PC-3 (cell line): ENCODE measurements around the gene IRGQ. TPM values are rescaled to one million over a fixed set of nuclear protein-coding genes. Genes with fewer than 3 reads are reported as not detected.
"Not testable (repeated sequence)": the region's sequence is repeated elsewhere in the genome, so short reads cannot be mapped to it uniquely, and the experiment has no call there.

Source experiments
- ATAC-seq: fragments of 200-7000 bp; cut with Tn5 transposase; 2 replicates; pipeline ENCODE4 v1.9.1; 2020; ENCODE audit warnings: mild to moderate bottlenecking, moderate library complexity
- BruUV-seq: library from RNA; stranded (reverse); fragments of 400-500 nt; replicated peaks from 2 replicates; lab custom pipeline; 2021; lab: Mats Ljungman, UMichigan
- CTCF ChIA-PET: fragments of 300-600 bp; sonication (Branson Sonifier 250); formaldehyde crosslinking; loops from one replicate; lab custom pipeline; 2022; ENCODE audit warnings: antibody characterized with exemption; lab: Charles Lee
- POLR2A ChIA-PET: fragments of 300-600 bp; sonication (Branson Sonifier 250); formaldehyde crosslinking; loops from one replicate; lab custom pipeline; 2022; ENCODE audit warnings: antibody characterized with exemption; ENCODE audit not compliant: unreplicated experiment; lab: Charles Lee
- DNase-seq: peaks from one replicate; pipeline ENCODE4 v3.0.0-alpha.2; 2015
- H2AFZ ChIP-seq: fragments of 300-600 bp; sonication (generic); 2 replicates; pipeline ENCODE4 v1.6.0; 2016; ENCODE audit warnings: antibody characterized with exemption, low read length
- H3F3A ChIP-seq: fragments of 300-600 bp; sonication (generic); one replicate; pipeline ENCODE4 v1.6.0; 2017; ENCODE audit warnings: antibody characterized with exemption, low read length, control low read depth, mild to moderate bottlenecking; ENCODE audit not compliant: unreplicated experiment
- H3K27ac ChIP-seq: fragments of 300-600 bp; sonication (generic); 2 replicates; pipeline ENCODE4 v1.5.1; 2016; ENCODE audit warnings: mild to moderate bottlenecking, low read length
- H3K27me3 ChIP-seq: fragments of 300-600 bp; sonication (generic); 2 replicates; pipeline ENCODE4 v1.6.1; 2016; ENCODE audit warnings: low read length, mixed read lengths
- H3K36me3 ChIP-seq: fragments of 300-600 bp; sonication (generic); 2 replicates; pipeline ENCODE4 v1.6.1; 2016; ENCODE audit warnings: low read depth, mixed run types, low read length, mixed read lengths
- H3K4me1 ChIP-seq: fragments of 300-600 bp; sonication (generic); 2 replicates; pipeline ENCODE4 v1.5.1; 2016; ENCODE audit warnings: low read length; ENCODE audit not compliant: insufficient read depth
- H3K4me2 ChIP-seq: fragments of 300-600 bp; sonication (generic); 2 replicates; pipeline ENCODE4 v1.6.0; 2016; ENCODE audit warnings: low read length
- H3K4me3 ChIP-seq: fragments of 300-600 bp; sonication (generic); 2 replicates; pipeline ENCODE4 v1.5.1; 2016; ENCODE audit warnings: mild to moderate bottlenecking, low read length, mixed read lengths
- H3K79me2 ChIP-seq: fragments of 300-600 bp; sonication (generic); 2 replicates; pipeline ENCODE4 v1.6.1; 2017; ENCODE audit warnings: low read length, mixed read lengths
- H3K9ac ChIP-seq: fragments of 300-600 bp; sonication (generic); 2 replicates; pipeline ENCODE4 v1.6.0; 2016; ENCODE audit warnings: mild to moderate bottlenecking, low read length
- H3K9me2 ChIP-seq: fragments of 300-600 bp; sonication (generic); replicated peaks from 2 replicates; pipeline ENCODE4 v1.6.1; 2016; ENCODE audit warnings: mixed run types, low read length, mixed read lengths
- H3K9me3 ChIP-seq: fragments of 300-600 bp; sonication (generic); 2 replicates; pipeline ENCODE4 v1.6.1; 2016; ENCODE audit warnings: low read length, mixed read lengths
- H4K20me1 ChIP-seq: fragments of 300-600 bp; sonication (generic); 2 replicates; pipeline ENCODE4 v1.6.1; 2016; ENCODE audit warnings: low read length, mixed read lengths
- EZH2 ChIP-seq: fragments of 300-600 bp; sonication (generic); IDR thresholded peaks from one replicate; pipeline ENCODE4 v1.6.1; 2017; ENCODE audit warnings: antibody characterized with exemption, mild to moderate bottlenecking, low read length; ENCODE audit not compliant: unreplicated experiment
- EZH2phosphoT487 ChIP-seq: fragments of 300-600 bp; sonication (generic); IDR thresholded peaks from 2 replicates; pipeline ENCODE4 v1.6.1; 2018; ENCODE audit warnings: mild to moderate bottlenecking, antibody characterized with exemption, low read length, borderline replicate concordance
- intact Hi-C: fragments of 100-400 bp; cut with micrococcal nuclease; formaldehyde crosslinking; loops from 2 replicates; pipeline ENCODE4 v1.9.0; 2023
- total RNA-seq: library from RNA; depleted of rRNA; stranded (reverse); fragments of >200 nt; gene quantifications from 2 replicates; pipeline ENCODE4 v1.2.3, GENCODE V29; 2014
- TF ChIP-seq, protein P1 (sequence below): fragments of 300-600 bp; sonication (generic); conservative IDR thresholded peaks from 2 replicates; pipeline ENCODE4 v1.5.1; 2017; ENCODE audit warnings: antibody characterized with exemption, low read depth, mild to moderate bottlenecking, low read length

The IRGQ gene
- total RNA-seq, 1 experiment from 2014 or later, result 12.5 TPM

DNA sequence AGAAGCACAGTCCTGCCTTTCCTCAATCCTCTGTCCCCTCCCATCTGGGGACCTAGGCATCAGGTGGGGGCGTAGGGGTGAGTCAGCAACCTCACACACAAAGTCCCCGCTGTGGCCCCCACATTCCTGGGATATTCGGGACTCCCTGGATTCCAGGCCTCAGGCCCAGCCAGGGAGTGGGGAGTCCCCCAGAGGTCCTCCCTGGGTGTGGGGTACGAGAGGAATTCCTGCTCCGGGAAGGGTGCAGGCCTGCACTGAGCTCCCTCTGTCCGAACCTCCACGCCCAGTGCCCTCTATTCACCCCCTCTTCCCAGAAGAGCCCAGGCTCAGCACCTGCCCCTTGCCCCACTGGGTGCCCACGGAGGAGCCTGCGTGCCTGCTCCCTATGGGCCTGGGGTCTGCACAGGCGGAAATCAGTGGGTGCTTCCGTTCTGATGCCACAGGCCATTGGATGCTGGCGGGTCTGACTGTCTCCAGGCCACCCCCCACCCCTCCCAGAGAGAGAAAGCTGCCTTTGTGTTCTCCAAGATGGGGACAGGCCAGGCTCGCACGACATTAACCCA is 40.3 kb upstream of the IRGQ start:
- H3K9ac ChIP-seq, result no peak overlapping the region
- H3K4me2 ChIP-seq, result no peak overlapping the region
- BruUV-seq, result no TSS peak
- ChIA-PET POLR2A (no interaction called here), CTCF (no interaction called here)
- H3K4me3 ChIP-seq, result no peak overlapping the region
- no peaks in the 10 kb centered on the region for H3K79me2 ChIP-seq
- intact Hi-C loops, result no loop called here
- H3K27me3 ChIP-seq, result no peaks in the 10 kb centered on the region
- H2AFZ ChIP-seq, result no peak overlapping the region
- no peaks in the 10 kb centered on the region for H3K36me3 ChIP-seq
- H3K9me2 ChIP-seq, result no peaks in the 10 kb centered on the region
- ATAC-seq, result no peak
- H3K4me1 ChIP-seq, result no peaks in the 10 kb centered on the region; the same call in 1 of the 2 replicates
- no peaks in the 10 kb centered on the region for H4K20me1 ChIP-seq
- no peak overlapping the region for H3K27ac ChIP-seq
- TF ChIP-seq EZH2 (no peak), EZH2phosphoT487 (no peak)
- TF ChIP-seq, protein P1, sequence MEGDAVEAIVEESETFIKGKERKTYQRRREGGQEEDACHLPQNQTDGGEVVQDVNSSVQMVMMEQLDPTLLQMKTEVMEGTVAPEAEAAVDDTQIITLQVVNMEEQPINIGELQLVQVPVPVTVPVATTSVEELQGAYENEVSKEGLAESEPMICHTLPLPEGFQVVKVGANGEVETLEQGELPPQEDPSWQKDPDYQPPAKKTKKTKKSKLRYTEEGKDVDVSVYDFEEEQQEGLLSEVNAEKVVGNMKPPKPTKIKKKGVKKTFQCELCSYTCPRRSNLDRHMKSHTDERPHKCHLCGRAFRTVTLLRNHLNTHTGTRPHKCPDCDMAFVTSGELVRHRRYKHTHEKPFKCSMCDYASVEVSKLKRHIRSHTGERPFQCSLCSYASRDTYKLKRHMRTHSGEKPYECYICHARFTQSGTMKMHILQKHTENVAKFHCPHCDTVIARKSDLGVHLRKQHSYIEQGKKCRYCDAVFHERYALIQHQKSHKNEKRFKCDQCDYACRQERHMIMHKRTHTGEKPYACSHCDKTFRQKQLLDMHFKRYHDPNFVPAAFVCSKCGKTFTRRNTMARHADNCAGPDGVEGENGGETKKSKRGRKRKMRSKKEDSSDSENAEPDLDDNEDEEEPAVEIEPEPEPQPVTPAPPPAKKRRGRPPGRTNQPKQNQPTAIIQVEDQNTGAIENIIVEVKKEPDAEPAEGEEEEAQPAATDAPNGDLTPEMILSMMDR, result no peak
- DNase-seq, result no peak
- H3F3A ChIP-seq, result no peaks in the 10 kb centered on the region
- no peaks in the 10 kb centered on the region for H3K9me3 ChIP-seq

DNA sequence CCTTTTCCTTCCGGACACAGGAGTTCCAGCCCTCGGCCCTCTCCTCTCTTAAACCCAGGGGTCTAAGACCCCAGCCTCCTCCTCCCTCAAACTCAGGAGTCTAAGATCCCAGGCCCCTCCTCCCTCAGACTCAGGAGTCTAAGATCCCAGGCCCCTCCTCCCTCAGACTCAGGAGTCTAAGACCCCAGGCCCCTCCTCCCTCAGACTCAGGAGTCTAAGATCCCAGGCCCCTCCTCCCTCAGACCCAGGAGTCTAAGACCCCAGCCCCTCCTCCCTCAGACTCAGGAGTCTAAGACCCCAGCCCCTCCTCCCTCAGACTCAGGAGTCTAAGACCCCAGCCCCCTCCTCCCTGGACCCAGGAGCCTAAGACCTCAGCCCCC is 39.6 kb upstream of the IRGQ start:
- BruUV-seq, H3F3A ChIP-seq, H3K9me2 ChIP-seq, POLR2A ChIA-PET, H3K27ac ChIP-seq, H3K4me1 ChIP-seq, H3K9ac ChIP-seq, intact Hi-C loops, H2AFZ ChIP-seq, H4K20me1 ChIP-seq, ATAC-seq, H3K9me3 ChIP-seq, H3K27me3 ChIP-seq, H3K79me2 ChIP-seq, H3K36me3 ChIP-seq, H3K4me2 ChIP-seq, H3K4me3 ChIP-seq, CTCF ChIA-PET, DNase-seq: not testable (repeated sequence)

DNA sequence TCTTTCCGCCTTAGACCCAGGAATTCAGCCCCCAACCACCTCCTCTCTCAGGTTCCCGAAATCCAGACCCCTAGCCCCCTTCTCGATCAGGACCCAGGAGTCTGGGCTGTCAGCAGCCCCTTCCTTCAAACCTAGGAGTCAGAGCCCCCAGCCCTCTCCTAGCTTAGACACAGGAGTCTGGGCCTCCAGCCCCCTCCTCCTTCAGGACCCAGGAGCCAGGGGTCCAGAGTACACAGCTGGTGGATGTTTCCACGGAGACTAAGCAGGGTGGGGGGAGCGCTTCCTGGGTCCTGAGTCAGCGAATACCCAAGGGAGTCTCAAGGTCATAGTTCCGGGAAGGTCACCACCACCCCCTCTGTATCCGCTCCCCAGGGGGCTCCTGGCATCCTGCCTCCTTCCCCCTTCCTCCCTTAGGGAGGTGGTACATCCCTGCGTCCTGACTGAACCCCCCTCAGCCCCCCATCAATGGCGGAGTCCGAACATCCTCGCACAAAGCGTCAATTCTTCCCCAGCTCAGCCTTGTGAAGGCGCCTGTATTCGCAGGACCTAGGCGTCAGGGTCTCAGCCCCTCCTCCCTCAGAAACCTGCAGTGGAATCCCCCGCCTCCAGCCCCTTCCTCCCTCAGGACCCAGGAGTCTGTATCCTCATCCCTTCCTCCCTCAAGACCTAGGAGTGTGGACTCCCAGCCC is 39.1 kb upstream of the IRGQ start:
- Histone ChIP-seq H3K4me1 (no peaks in the 10 kb centered on the region; the same call in 1 of the 2 replicates), H2AFZ (no peak overlapping the region), H3K27ac (no peak overlapping the region), H3K9me2 (no peaks in the 10 kb centered on the region), H3K4me2 (no peak overlapping the region), H3K9me3 (no peaks in the 10 kb centered on the region), H3K27me3 (no peaks in the 10 kb centered on the region), H3K36me3 (no peaks in the 10 kb centered on the region), H3K9ac (no peak overlapping the region), H4K20me1 (no peaks in the 10 kb centered on the region), H3K79me2 (no peaks in the 10 kb centered on the region), H3K4me3 (no peak overlapping the region), H3F3A (no peaks in the 10 kb centered on the region)
- CTCF ChIA-PET, result interaction anchor here (0.5 kb wide), 1 partner anchor 107 kb away, joined by 5 read pairs; no protein-coding TSS in a partner anchor
- no TSS peak for BruUV-seq
- TF ChIP-seq EZH2phosphoT487, result no peak
- no peak for TF ChIP-seq EZH2
- TF ChIP-seq, protein P1, result no peak
- no peak for ATAC-seq
- DNase-seq, result no peak
- intact Hi-C loops, result no loop called here
- POLR2A ChIA-PET, result no interaction called here
